PC-9 (cell line): ENCODE results near the gene UBE2D3. TPM values are rescaled to one million over a fixed set of nuclear protein-coding genes. Genes with fewer than 3 reads are reported as not detected.

Experiments
- BruUV-seq: library from RNA; stranded (reverse); fragments of 400-500 nt; replicated peaks from 2 replicates; lab custom pipeline; 2021; lab: Mats Ljungman, UMichigan
- CTCF ChIA-PET: fragments of 300-600 bp; sonication (Branson Sonifier 250); formaldehyde crosslinking; loops from one replicate; lab custom pipeline; 2022; ENCODE audit warnings: antibody characterized with exemption; lab: Charles Lee
- POLR2A ChIA-PET: fragments of 300-600 bp; sonication (Branson Sonifier 250); formaldehyde crosslinking; loops from one replicate; lab custom pipeline; 2022; ENCODE audit warnings: antibody characterized with exemption; ENCODE audit not compliant: unreplicated experiment; lab: Charles Lee
- DNase-seq, 2 experiments: peaks; one replicate each; pipeline versions ENCODE4 v3.0.0 to v3.0.0-alpha.2; 2015 to 2022; ENCODE audit warnings: mixed read lengths in 1 of 2
- H2AFZ ChIP-seq: fragments of 200-600 bp; sonication (generic); 2 replicates; pipeline ENCODE4 v1.8.1; 2017; ENCODE audit warnings: antibody characterized with exemption
- H3F3A ChIP-seq: fragments of 200-600 bp; sonication (generic); 2 replicates; pipeline ENCODE4 v1.8.1; 2017; ENCODE audit warnings: antibody characterized with exemption, mild to moderate bottlenecking, low read depth; ENCODE audit not compliant: insufficient read depth
- H3K27ac ChIP-seq: fragments of 200-600 bp; sonication (generic); 2 replicates; pipeline ENCODE4 v1.6.1; 2016; ENCODE audit warnings: mixed run types
- H3K27me3 ChIP-seq: fragments of 200-600 bp; sonication (generic); 2 replicates; pipeline ENCODE4 v1.6.1; 2016; ENCODE audit warnings: low read depth, mixed run types; ENCODE audit not compliant: insufficient read depth
- H3K36me3 ChIP-seq: fragments of 200-600 bp; sonication (generic); 2 replicates; pipeline ENCODE4 v1.6.1; 2016; ENCODE audit warnings: low read depth, mixed run types
- H3K4me1 ChIP-seq: fragments of 200-600 bp; sonication (generic); replicated peaks from 2 replicates; pipeline ENCODE4 v1.6.1; 2016; ENCODE audit warnings: mixed run types; ENCODE audit not compliant: insufficient read depth
- H3K4me2 ChIP-seq: fragments of 200-600 bp; sonication (generic); 2 replicates; pipeline ENCODE4 v1.6.1; 2017; ENCODE audit warnings: mixed run types
- H3K4me3 ChIP-seq: fragments of 200-600 bp; sonication (generic); 2 replicates; pipeline ENCODE4 v1.6.1; 2016; ENCODE audit warnings: mixed run types
- H3K79me2 ChIP-seq: fragments of 200-600 bp; sonication (generic); 2 replicates; pipeline ENCODE4 v1.6.1; 2017; ENCODE audit warnings: low read depth, mixed run types
- H3K9me2 ChIP-seq: fragments of 200-600 bp; sonication (generic); 2 replicates; pipeline ENCODE4 v1.8.1; 2017; ENCODE audit warnings: mild to moderate bottlenecking; ENCODE audit not compliant: insufficient read depth
- H3K9me3 ChIP-seq: fragments of 200-600 bp; sonication (generic); 2 replicates; pipeline ENCODE4 v1.8.1; 2016; ENCODE audit warnings: low read depth; ENCODE audit not compliant: insufficient read depth
- H4K20me1 ChIP-seq: fragments of 200-600 bp; sonication (generic); 2 replicates; pipeline ENCODE4 v1.8.1; 2017; ENCODE audit not compliant: insufficient read depth
- CTCF ChIP-seq: fragments of 200-600 bp; sonication (generic); conservative IDR thresholded peaks from 2 replicates; pipeline ENCODE4 v1.6.1; 2017; ENCODE audit warnings: mixed run types, antibody characterized with exemption, mild to moderate bottlenecking, moderate library complexity
- EZH2 ChIP-seq: fragments of 200-600 bp; sonication (generic); IDR thresholded peaks from 2 replicates; pipeline ENCODE4 v1.8.0; 2017; ENCODE audit warnings: antibody characterized with exemption, low read depth
- intact Hi-C: fragments of 100-400 bp; cut with micrococcal nuclease; formaldehyde crosslinking; loops from one replicate; pipeline ENCODE4 v1.10.0; 2022; ENCODE audit not compliant: unreplicated experiment
- total RNA-seq: library from RNA; stranded (reverse); gene quantifications from 2 replicates; pipeline ENCODE4 v1.2.3, GENCODE V29; 2021

Gene UBE2D3
- total RNA-seq, 1 experiment from 2014 or later = 183 TPM

- Histone ChIP-seq H3K9me2 (no peaks in the 10 kb centered on the region), H2AFZ (no peak overlapping the region), H3K4me2 (no peak overlapping the region), H3K9me3 (no peaks in the 10 kb centered on the region), H3K79me2 (peaks cover 89% of the 10 kb centered on the region), H3K36me3 (peaks cover 33% of the 10 kb centered on the region), H3F3A (no peaks in the 10 kb centered on the region; the same call in 1 of the 2 replicates), H3K27ac (no peak overlapping the region), H4K20me1 (peaks cover 68% of the 10 kb centered on the region), H3K27me3 (no peaks in the 10 kb centered on the region), H3K4me1 (no peaks in the 10 kb centered on the region), H3K4me3 (no peak overlapping the region)
- POLR2A ChIA-PET = interaction anchor here (0.6 kb wide), 1 partner anchor 199 kb away, joined by 4 read pairs; no protein-coding TSS in a partner anchor
- DNase-seq = no peak
- intact Hi-C loops = no loop called here
- CTCF ChIA-PET = interaction anchor here (0.6 kb wide), 1 partner anchor 996 kb away, joined by 3 read pairs; no protein-coding TSS in a partner anchor
- BruUV-seq = no TSS peak
- no peak for TF ChIP-seq CTCF
- TF ChIP-seq EZH2 = no peak
Measured at GRCh38 chr4:102809691-102810090, 17.7 kb downstream of the UBE2D3 start.

- no peaks in the 10 kb centered on the region; the same call in 1 of the 2 replicates for H3F3A ChIP-seq
- TF ChIP-seq EZH2 (no peak), CTCF (no peak)
- H3K9me3 ChIP-seq = no peaks in the 10 kb centered on the region
- ChIA-PET POLR2A (interaction anchor here (0.6 kb wide), 1 partner anchor 200 kb away, joined by 4 read pairs; no protein-coding TSS in a partner anchor), CTCF (interaction anchor here (0.6 kb wide), 1 partner anchor 996 kb away, joined by 3 read pairs; no protein-coding TSS in a partner anchor)
- no peak overlapping the region for H3K4me3 ChIP-seq
- no peaks in the 10 kb centered on the region for H3K4me1 ChIP-seq
- peaks cover 35% of the 10 kb centered on the region for H3K36me3 ChIP-seq
- H3K79me2 ChIP-seq = peaks cover 84% of the 10 kb centered on the region
- H3K9me2 ChIP-seq = no peaks in the 10 kb centered on the region
- H4K20me1 ChIP-seq = peaks cover 65% of the 10 kb centered on the region
- DNase-seq = no peak
- H3K27ac ChIP-seq = no peak overlapping the region
- no TSS peak for BruUV-seq
- intact Hi-C loops = no loop called here
- no peak overlapping the region for H3K4me2 ChIP-seq
- no peak overlapping the region for H2AFZ ChIP-seq
- H3K27me3 ChIP-seq = no peaks in the 10 kb centered on the region
Measured at GRCh38 chr4:102809190-102809589, 18.2 kb downstream of the UBE2D3 start.

GRCh38 chr4:102808009-102808408, 19.3 kb downstream of the UBE2D3 start:
- BruUV-seq = no TSS peak
- Histone ChIP-seq H3K9me3 (no peaks in the 10 kb centered on the region), H3K27ac (no peak overlapping the region), H3K4me2 (no peak overlapping the region), H3K27me3 (no peaks in the 10 kb centered on the region), H3K36me3 (peaks cover 37% of the 10 kb centered on the region), H4K20me1 (peaks cover 60% of the 10 kb centered on the region), H3K79me2 (peaks cover 75% of the 10 kb centered on the region), H2AFZ (no peak overlapping the region), H3K4me3 (no peak overlapping the region), H3F3A (no peaks in the 10 kb centered on the region; the same call in 1 of the 2 replicates), H3K4me1 (no peaks in the 10 kb centered on the region), H3K9me2 (no peaks in the 10 kb centered on the region)
- DNase-seq = no peak
- CTCF ChIA-PET = no interaction called here
- POLR2A ChIA-PET = no interaction called here
- intact Hi-C loops = no loop called here
- TF ChIP-seq EZH2 = no peak

- POLR2A ChIA-PET = no interaction called here
- Histone ChIP-seq H3K27me3 (no peaks in the 10 kb centered on the region), H3F3A (peaks cover 2% of the 10 kb centered on the region; the same call in 1 of the 2 replicates), H3K79me2 (peaks cover 73% of the 10 kb centered on the region), H3K9me2 (no peaks in the 10 kb centered on the region), H3K36me3 (peaks cover 44% of the 10 kb centered on the region), H3K4me2 (no peak overlapping the region), H3K4me1 (no peaks in the 10 kb centered on the region), H3K27ac (no peak overlapping the region), H3K9me3 (no peaks in the 10 kb centered on the region), H2AFZ (no peak overlapping the region), H3K4me3 (no peak overlapping the region), H4K20me1 (peaks cover 57% of the 10 kb centered on the region)
- intact Hi-C loops = no loop called here
- no peak for DNase-seq
- CTCF ChIA-PET = no interaction called here
- no TSS peak for BruUV-seq
- no peak for TF ChIP-seq EZH2
- no peak for TF ChIP-seq CTCF
Measured at GRCh38 chr4:102807345-102807744, 20.0 kb downstream of the UBE2D3 start.
